NCI-H2196 treated with DMSO at 0.1 percent for 48 hours (cell line): ENCODE measurements around the gene BORCS5.
A peak's percentile ranks its signal among the peaks of the same experiment; 100 is the strongest.
"Not testable (repeated sequence)": the region's sequence is repeated elsewhere in the genome, so short reads cannot be mapped to it uniquely, and the experiment has no call there.

ENCODE experiments used
- DNase-seq: peaks from one replicate; lab custom pipeline; 2025; ENCODE audit not compliant: unreplicated experiment; lab: John Stamatoyannopoulos, UW

BORCS5 gene

DNA sequence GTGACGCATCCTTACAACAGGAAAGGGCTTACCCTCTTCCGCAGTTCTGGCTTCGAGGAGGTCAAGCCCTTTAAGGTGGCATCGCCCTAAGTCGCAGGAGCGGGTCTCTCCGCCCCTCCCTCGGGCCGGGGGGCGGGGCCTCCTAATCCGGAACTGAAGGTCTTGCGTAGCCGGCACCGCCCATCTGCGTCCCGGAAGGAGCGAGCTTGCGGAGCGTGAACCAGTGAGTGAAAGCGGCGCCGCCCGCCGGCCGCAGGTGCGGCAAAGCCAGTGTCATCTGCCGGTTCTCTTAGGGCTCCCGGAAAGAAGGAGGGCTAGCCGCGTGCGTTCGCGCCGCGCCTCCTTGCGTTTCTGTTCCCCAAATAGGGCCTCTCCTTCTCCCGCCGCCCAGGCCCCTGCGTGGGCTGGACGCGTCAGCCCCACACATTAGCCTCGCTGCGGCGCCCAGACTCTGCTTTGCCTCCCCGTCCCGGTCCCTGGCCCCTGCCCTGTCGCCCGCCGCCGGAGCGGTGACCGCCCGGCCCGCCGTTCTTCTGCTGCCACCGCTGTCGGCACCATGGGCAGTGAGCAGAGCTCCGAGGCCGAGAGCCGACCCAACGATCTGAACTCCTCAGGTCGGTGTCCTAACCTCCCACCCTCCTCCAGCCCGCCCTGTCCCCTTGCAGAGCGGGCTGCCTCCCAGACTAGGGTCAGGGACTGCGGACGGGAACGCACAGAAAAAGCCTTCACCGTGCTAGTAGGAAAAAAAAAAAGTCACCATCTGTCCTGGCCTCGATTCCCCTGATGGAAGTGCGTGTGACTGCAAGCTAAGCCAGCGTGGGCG, at the start of gene BORCS5:
Gene BORCS5, plus strand, starts transcription at position 183 of the 823 bp plus-strand sequence. Its CDS starts 374 bp downstream, at position 557.
- peak; percentile 57 for DNase-seq

DNA sequence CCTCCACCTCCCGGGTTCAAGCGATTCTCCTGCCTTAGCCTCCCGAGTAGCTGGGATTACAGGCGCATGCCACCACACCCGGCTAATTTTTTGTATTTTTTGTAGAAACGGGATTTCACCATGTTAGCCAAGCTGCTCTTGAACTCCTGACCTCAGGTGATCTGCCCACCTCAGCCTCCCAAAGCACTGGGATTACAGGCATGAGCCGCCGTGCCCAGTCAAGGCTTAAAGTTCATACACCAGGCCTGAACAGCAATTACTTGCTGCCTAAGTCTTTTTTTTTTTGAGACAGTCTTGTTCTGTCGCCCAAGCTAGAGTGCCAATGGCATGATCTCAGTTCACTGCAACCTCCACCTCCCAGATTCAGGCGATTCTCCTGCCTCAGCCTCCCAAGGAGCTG, 46.2 kb upstream of the BORCS5 start:
- not testable (repeated sequence) for DNase-seq

- DNase-seq, result no peak
These were observed 41.0 kb upstream of the BORCS5 start for GRCh38 chr12:12315838-12316237.

DNA sequence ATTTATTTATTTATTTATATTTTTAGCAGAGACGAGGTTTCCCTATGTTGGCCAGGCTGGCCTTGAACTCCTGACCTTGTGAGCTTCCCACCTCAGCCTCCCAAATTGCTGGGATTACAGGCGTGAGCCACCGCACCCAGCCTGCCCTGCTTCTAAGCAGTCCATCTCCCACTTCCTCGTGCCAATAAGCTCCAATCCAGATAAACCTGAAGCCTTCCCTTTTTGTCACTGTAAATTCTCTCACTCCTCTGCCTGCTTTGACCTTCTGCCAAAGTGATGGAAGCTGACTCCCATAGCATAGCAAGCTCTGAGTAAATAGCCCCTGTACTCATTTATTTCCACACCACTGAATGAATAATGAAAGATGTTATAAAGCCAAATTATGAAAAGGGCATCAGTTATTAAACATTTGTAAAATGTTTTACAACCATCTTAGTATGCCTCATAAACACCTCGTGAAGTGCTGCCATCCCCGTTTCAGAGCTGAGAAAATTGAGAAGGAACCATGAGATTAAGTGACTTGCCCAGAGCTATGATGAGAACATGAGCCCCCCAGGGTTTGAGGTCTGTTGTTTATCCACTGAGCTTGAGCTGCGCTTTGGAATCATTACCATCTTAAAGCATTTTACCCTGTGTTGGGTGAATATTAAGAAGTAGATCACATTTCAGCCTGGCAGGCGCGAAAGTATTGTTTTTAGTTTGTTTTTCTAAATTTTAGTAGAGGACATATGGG, 37.3 kb upstream of the BORCS5 start:
- DNase-seq, result no peak

DNA sequence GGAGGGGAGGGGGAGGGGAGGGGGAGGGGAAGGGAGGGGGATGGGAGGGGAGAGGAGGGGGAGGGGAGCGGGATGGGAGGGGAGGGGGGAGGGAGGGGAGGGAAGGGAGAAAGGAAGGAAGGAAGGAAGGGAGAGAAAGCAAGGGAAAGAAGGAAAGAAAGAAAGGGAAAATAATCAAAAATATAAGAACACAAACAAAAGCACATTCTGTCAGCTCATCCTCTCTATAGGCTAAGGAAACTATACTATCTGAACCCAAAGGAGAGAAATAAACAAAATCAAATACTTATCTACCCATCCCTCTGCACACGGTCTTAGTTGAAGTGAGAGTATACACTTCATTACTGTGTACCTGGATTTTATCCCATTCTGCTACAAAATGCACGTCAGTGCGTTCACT, 33.8 kb upstream of the BORCS5 start:
- DNase-seq, result no peak

- no peak for DNase-seq
These were observed 33.3 kb upstream of the BORCS5 start for GRCh38 chr12:12323591-12323990.

DNA sequence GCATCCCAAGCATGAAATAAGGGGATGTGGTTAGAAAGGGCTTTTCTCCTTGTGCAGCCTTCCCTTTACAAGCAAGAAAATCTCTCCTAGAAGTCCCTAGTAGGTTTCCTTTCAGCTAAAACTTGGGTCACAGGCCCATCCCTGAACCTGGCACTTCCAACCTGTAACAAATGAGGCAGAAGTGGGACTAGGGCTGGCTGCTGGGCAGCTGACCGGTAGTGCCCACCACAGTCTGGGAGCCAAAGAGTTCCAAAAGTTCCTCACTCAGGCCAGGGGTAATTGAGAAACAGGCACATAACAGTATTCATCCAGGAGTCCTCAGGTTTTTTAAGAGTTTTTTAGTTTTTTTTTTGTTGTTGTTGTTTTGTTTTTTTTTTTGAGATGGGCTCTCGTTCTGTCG, 30.6 kb upstream of the BORCS5 start:
- DNase-seq, result no peak

GRCh38 chr12:12327802-12328201, 29.1 kb upstream of the BORCS5 start:
- peak; percentile 38 for DNase-seq

DNA sequence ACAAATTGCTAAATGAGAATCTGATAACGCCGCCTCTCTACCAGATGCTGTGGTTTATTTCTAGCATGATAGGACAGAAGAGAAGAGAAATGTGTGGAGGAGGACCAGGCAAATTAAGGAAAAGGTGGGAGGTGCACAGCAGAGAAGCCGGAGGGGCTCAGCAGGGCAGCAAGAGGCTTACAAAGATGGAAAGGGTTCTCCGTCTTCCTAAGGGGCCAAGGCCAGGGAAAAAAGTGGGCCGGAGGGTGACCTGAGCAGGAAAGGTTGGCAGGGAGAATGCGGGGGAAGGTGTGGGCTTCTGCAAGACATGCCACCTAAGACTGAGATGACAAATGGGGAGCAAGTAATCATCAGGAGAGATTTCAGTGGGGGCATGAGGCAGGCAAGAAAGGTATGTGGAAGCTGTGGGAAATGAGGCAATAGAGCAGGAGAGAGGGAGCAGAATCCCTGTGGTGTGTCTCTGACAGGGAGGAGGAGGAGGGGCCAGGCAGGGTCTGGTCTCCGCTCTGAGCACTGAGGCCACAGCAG, 25.6 kb upstream of the BORCS5 start:
- no peak for DNase-seq

DNA sequence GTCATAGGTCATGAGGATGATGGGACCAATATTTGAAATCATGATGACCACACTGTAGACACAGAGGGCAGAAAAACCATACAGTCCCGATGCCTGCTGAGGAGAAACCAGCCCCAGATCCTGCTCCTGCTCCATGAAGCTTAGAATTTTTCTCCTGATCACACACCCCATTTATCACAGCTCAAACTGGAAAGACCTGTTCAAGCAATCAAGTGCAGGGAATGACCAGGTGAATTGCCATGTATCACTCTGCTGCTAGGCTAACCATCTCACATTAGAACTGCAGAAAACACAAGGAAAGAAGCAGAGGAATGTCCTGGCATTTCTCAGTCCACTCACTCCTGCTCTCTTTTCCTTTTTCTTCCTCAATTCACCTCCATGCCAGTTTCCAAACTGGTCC, 25.0 kb upstream of the BORCS5 start:
- DNase-seq, result no peak

DNA sequence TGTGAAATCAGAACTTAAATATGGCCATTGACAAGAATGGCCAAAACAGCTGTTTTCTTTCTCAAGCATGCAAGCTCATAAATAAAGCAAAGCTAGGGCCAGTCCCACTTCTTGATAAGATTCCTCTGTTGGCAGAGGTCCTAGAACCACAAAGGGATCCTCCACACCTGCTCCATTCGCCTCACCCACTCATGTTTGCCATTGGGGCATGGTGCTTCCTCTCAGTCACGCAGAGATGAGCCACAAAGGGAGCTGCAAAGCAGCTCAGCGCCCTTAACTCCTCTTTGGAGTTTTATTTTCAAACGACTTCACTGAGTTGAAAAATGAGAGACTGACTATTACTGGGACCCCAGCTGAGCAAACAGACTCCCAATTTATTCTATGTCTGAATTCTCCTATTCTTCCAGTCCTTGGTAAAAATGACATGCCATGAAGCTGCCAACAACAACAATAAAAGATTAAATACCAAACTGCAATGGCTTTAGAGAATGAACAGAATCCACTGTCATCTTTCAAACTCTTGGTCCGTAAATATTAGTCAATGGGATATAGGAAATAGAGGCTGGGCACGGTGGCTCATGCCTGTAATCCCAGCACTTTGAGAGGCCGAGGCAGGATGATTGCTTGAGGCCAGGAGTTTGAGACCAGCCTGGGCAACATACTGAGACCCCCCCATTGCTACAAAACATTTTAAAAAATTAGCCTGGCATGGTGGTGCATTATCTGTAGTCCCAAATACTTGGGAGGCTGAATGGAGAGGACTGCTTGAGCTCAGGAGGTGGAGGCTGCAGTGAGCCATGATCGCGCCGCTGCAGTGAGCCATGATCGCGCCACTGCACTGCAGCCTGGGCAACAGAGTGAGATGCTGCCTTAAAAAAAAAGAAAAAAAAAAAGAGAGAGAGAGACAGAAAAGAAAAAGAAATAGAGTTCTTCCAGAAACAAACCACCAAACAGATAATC, 23.2 kb upstream of the BORCS5 start:
- peak; percentile 50 for DNase-seq

GRCh38 chr12:12334367-12335040, 22.4 kb upstream of the BORCS5 start:
- no peak for DNase-seq

DNA sequence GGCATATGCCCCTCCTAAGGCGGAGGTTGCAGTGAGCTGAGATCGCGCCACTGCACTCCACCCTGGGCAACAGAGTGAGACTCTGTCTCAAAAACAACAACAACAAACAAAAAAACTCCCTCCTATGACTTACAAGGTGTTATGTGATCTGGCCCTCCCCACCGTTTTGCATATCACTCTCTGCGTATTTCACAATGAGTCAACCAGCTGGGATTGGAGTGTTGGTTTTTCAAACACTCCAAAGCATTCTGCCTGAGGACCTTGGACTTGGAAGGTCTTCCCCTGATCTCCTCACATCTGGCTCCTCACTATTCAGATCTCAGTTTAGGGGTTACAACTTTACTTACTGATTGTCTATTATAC, 20.8 kb upstream of the BORCS5 start:
- DNase-seq, result no peak

DNA sequence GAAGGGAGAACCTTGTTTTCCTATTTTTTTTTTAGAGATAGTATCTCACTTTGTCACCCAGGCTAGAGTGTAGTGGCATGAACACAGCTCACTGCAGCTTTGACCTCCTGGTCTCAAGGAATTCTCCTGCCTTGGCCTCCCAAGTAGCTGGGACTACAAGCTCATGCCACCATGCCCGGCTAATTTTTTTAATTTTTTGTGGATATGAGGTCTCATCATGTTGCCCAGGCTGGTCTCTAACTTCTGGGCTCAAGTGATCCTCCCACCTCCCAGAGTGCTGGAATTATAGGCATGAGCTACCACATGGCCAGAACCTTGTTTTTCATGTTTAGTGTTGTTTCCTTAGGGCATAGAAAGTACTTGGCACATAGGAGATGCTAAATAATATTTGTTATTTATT, 20.4 kb upstream of the BORCS5 start:
- no peak for DNase-seq

DNA sequence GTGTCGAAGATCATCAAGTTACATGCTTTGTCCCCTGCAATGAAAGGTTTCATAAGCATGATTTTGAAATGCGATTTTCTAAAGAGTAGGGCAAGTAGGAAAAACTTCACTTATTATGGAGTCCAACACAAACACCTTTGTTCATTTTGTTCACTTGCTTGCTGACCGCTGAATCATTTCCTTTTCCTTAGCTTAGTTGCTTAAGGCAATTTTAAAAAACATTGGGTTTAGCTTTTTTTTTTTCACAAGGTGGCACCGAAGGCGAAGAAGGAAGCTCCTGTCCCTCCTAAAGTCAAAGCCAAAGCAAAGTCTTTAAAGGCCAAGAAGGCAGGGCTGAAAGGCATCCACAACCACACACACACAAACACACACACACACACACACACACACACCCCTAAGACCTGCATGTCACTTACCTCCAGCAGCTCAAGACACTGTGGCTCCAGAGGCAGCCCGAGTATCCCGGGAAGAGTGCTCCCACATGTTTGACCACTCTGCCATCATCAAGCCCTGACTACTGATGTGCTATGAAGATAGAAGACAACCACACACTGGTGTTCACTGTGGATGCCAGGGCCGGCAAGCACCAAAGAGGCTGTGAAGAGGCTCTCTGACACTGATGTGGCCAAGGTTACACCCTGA, 18.2 kb upstream of the BORCS5 start:
- no peak for DNase-seq

GRCh38 chr12:12349711-12350665, 6.9 kb upstream of the BORCS5 start, which contains the start of gene MANSC1:
Gene MANSC1 (minus strand): TSS chr12:12350242. CDS start chr12:12343314, 6,928 bp downstream.
- DNase-seq, result no peak

- DNase-seq, result no peak
These were observed 5.9 kb upstream of the BORCS5 start for GRCh38 chr12:12350868-12351463.

GRCh38 chr12:12351468-12352185, 5.3 kb upstream of the BORCS5 start:
- not testable (repeated sequence) for DNase-seq
